Retinal pigment epithelial cell (primary cell): ENCODE data around the gene SLC9A1.

Source experiments
- DNase-seq: peaks from one replicate; pipeline ENCODE4 v3.0.0-alpha.2; 2010; ENCODE audit warnings: low read depth
- H3K4me3 ChIP-seq: 2 replicates; pipeline ENCODE4 v1.5.1; 2011; ENCODE audit warnings: mild to moderate bottlenecking, low read length, control low read depth, moderate library complexity
- TF ChIP-seq, protein P1 (sequence below): conservative IDR thresholded peaks from 2 replicates; pipeline ENCODE4 v1.5.1; 2011; ENCODE audit warnings: low read depth, low read length, control low read depth, inconsistent platforms

The SLC9A1 gene

GRCh38 chr1:27161594-27161993, 6.7 kb upstream of the SLC9A1 start:
- no peak overlapping the region for H3K4me3 ChIP-seq
- DNase-seq, result no peak
- TF ChIP-seq, protein P1, sequence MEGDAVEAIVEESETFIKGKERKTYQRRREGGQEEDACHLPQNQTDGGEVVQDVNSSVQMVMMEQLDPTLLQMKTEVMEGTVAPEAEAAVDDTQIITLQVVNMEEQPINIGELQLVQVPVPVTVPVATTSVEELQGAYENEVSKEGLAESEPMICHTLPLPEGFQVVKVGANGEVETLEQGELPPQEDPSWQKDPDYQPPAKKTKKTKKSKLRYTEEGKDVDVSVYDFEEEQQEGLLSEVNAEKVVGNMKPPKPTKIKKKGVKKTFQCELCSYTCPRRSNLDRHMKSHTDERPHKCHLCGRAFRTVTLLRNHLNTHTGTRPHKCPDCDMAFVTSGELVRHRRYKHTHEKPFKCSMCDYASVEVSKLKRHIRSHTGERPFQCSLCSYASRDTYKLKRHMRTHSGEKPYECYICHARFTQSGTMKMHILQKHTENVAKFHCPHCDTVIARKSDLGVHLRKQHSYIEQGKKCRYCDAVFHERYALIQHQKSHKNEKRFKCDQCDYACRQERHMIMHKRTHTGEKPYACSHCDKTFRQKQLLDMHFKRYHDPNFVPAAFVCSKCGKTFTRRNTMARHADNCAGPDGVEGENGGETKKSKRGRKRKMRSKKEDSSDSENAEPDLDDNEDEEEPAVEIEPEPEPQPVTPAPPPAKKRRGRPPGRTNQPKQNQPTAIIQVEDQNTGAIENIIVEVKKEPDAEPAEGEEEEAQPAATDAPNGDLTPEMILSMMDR, result no peak

- TF ChIP-seq, protein P1, result no peak
- no peak for DNase-seq
- H3K4me3 ChIP-seq, result no peak overlapping the region
These were observed 2.3 kb upstream of the SLC9A1 start for GRCh38 chr1:27157194-27157593.

DNA sequence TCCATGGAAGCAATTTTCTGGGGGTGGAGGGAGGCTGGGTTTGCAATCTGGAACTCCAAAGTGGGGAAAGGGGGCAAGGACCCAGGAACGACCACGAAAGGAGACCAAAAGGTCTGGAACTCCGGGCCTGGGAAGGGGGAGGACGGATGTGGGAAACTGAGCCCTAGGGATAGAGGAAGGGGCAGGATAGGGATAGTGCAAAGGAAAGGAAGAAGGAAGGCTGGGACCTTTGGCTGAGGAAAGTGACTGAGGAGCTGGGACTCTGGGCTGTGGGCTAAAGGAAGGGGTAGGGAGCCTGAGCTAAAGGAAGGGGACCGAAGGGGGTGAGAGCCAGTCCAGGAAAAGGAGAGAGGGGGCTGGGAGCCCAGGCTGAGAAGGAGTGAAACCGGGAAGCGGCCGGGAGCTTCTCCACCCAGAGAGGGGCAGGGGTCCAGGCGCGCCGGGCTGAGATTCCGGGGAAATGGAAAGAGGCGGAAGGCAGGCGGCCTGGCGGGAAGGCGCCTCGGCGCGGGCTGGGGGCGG, 395 bp downstream of the SLC9A1 start:
- H3K4me3 ChIP-seq, result peak overlapping the region; percentile 68
- TF ChIP-seq, protein P1, result no peak
- DNase-seq, result no peak

DNA sequence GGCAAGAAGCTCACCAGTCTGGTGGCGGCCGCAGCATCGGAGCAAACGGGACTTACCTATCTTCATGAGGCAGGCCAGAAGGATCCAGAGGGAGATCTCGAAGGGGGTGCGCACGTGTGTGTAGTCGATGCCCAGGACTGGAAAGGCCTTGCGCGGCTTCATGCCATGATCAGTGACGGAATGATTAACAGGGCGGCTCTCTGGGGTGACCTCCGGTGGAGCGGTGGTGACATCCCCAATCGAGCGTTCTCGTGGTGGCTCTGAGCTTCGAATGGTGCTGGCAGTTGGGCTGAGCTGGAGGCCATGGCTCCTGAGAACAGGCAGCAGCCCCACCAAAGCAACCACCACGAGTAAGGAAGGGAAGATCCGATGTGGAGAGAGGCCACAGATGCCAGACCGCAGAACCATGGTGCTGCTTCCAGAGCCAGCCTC, 982 bp downstream of the SLC9A1 start:
- no peak for DNase-seq
- H3K4me3 ChIP-seq, result peak overlapping the region; percentile 68
- TF ChIP-seq, protein P1, result no peak

- no peak for DNase-seq
- peak overlapping the region; percentile 68 for H3K4me3 ChIP-seq
- TF ChIP-seq, protein P1, result no peak
These were observed 1.4 kb downstream of the SLC9A1 start for GRCh38 chr1:27153549-27153886.

- H3K4me3 ChIP-seq, result peak overlapping the region; percentile 68
- no peak for DNase-seq
- TF ChIP-seq, protein P1, result no peak
These were observed 1.9 kb downstream of the SLC9A1 start for GRCh38 chr1:27152829-27153548.
